Liver (tissue), 9 donors: Measurements from ENCODE around the gene ABHD14A. TPM values are rescaled to one million over a fixed set of nuclear protein-coding genes. Genes with fewer than 3 reads are reported as not detected.

Experiments
- DNase-seq: peaks from one replicate; pipeline ENCODE4 v3.0.0-alpha.2; 2017; ENCODE audit warnings: low spot score
- H3K27ac ChIP-seq, 2 donors: one replicate each; pipeline ENCODE4 v1.7.0; 2013; ENCODE audit warnings: inconsistent platforms in 2 of 2, low read length in 2 of 2, control low read depth in 1 of 2, low read depth in 1 of 2, mild to moderate bottlenecking in 1 of 2
- H3K27me3 ChIP-seq, 4 donors: one replicate each; pipeline versions ENCODE4 v1.6.1 to v1.7.0; 2013; ENCODE audit warnings: low read length in 3 of 4, inconsistent platforms in 1 of 4, mild to moderate bottlenecking in 1 of 4, moderate library complexity in 1 of 4; ENCODE audit not compliant: control insufficient read depth in 4 of 4, insufficient read depth in 4 of 4
- H3K36me3 ChIP-seq, 4 donors: one replicate each; pipeline versions ENCODE4 v1.6.1 to v1.7.0; 2013; ENCODE audit warnings: low read length in 3 of 4, mild to moderate bottlenecking in 3 of 4, low read depth in 1 of 4, moderate library complexity in 1 of 4; ENCODE audit not compliant: control insufficient read depth in 4 of 4, insufficient read depth in 3 of 4
- H3K4me1 ChIP-seq, 4 donors: one replicate each; pipeline versions ENCODE4 v1.6.1 to v1.7.0; 2013; ENCODE audit warnings: low read length in 3 of 4, mild to moderate bottlenecking in 3 of 4, moderate library complexity in 1 of 4; ENCODE audit not compliant: control insufficient read depth in 4 of 4, insufficient read depth in 4 of 4
- H3K4me3 ChIP-seq, 3 donors: one replicate each; pipeline versions ENCODE4 v1.6.1 to v1.7.0; 2013; ENCODE audit warnings: low read length in 3 of 3, control low read depth in 1 of 3, low read depth in 1 of 3, mild to moderate bottlenecking in 1 of 3
- H3K9ac ChIP-seq, 2 donors: one replicate each; pipeline ENCODE4 v1.7.0; 2013; ENCODE audit warnings: low read length in 2 of 2, mild to moderate bottlenecking in 2 of 2, moderate library complexity in 2 of 2, control low read depth in 1 of 2, low read depth in 1 of 2
- H3K9me3 ChIP-seq, 4 donors: one replicate each; pipeline versions ENCODE4 v1.6.1 to v1.7.0; 2013; ENCODE audit warnings: low read length in 3 of 4; ENCODE audit not compliant: control insufficient read depth in 4 of 4
- EGR1 ChIP-seq, 2 donors: IDR thresholded peaks; 2 replicates each; pipeline ENCODE4 v1.6.1; 2016 to 2018; ENCODE audit warnings: antibody characterized with exemption in 2 of 2, low read depth in 2 of 2
- FOXA1 ChIP-seq: IDR thresholded peaks from 2 replicates; pipeline ENCODE4 v1.6.1; 2016; ENCODE audit warnings: antibody characterized with exemption
- GABPA ChIP-seq, 2 donors: IDR thresholded peaks in 1 of 2; conservative IDR thresholded peaks in 1 of 2; 2 replicates each; pipeline ENCODE4 v1.6.1; 2016; ENCODE audit warnings: antibody characterized with exemption in 2 of 2, mild to moderate bottlenecking in 1 of 2, moderate library complexity in 1 of 2
- HNF4A ChIP-seq, 2 donors: conservative IDR thresholded peaks; 2 replicates each; pipeline ENCODE4 v1.6.1; 2016; ENCODE audit warnings: antibody characterized with exemption in 2 of 2, mild to moderate bottlenecking in 2 of 2
- HNF4G ChIP-seq: IDR thresholded peaks from 2 replicates; pipeline ENCODE4 v1.6.1; 2016; ENCODE audit warnings: antibody characterized with exemption
- JUND ChIP-seq, 2 donors: IDR thresholded peaks; 2 replicates each; pipeline ENCODE4 v1.6.1; 2016; ENCODE audit warnings: antibody characterized with exemption in 2 of 2
- NR2F2 ChIP-seq: IDR thresholded peaks from 2 replicates; pipeline ENCODE4 v1.6.1; 2016; ENCODE audit warnings: antibody characterized with exemption
- RAD21 ChIP-seq, 2 donors: IDR thresholded peaks; 2 replicates each; pipeline ENCODE4 v1.6.1; 2016; ENCODE audit warnings: antibody characterized with exemption in 2 of 2, mild to moderate bottlenecking in 2 of 2
- RXRA ChIP-seq, 2 donors: IDR thresholded peaks; 2 replicates each; pipeline ENCODE4 v1.6.1; 2017 to 2018; ENCODE audit warnings: antibody characterized with exemption in 2 of 2, mild to moderate bottlenecking in 1 of 2
- SP1 ChIP-seq: IDR thresholded peaks from 2 replicates; pipeline ENCODE4 v1.6.1; 2018; ENCODE audit warnings: antibody characterized with exemption, mild to moderate bottlenecking
- TAF1 ChIP-seq: conservative IDR thresholded peaks from 2 replicates; pipeline ENCODE4 v1.6.1; 2016; ENCODE audit warnings: antibody characterized with exemption, mild to moderate bottlenecking
- YY1 ChIP-seq: IDR thresholded peaks from 2 replicates; pipeline ENCODE4 v1.6.1; 2016; ENCODE audit warnings: antibody characterized with exemption, mild to moderate bottlenecking
- WGBS: extraction: QIAGEN DNeasy Blood & Tissue Kit; methylation state at CpG from one replicate; pipeline ENCODE4 v1.1.7; 2013; 5-methylcytosine and 5-hydroxymethylcytosine counted together
- polyA plus RNA-seq, 2 donors: library from polyadenylated mRNA; stranded (reverse) in 1 of 2; unstranded in 1 of 2; fragments of 200-250 nt in 1 of 2; fragments of >200 nt in 1 of 2; fragmentation: Nextera tagmentation in 1 of 2; extraction: Ambion mirVana in 1 of 2; gene quantifications; one replicate each; pipeline versions ENCODE4 v1.2.1 to v1.2.3, GENCODE V29; 2013 to 2015
- total RNA-seq, 2 donors: library from RNA; depleted of rRNA; stranded (reverse); fragments of >200 nt; gene quantifications; one replicate each; pipeline ENCODE4 v1.2.3, GENCODE V29; 2014
- TF ChIP-seq, protein P1 (sequence below): IDR thresholded peaks from 2 replicates; pipeline ENCODE4 v1.6.1; 2016; ENCODE audit warnings: antibody characterized with exemption
- TF ChIP-seq, protein P2 (sequence below): fragments of 150-350 bp; IDR thresholded peaks from 2 replicates; pipeline ENCODE4 v1.5.1; 2017; ENCODE audit warnings: improper control_type of control experiment, low read depth, low read length; ENCODE audit not compliant: missing input control
- TF ChIP-seq, protein P3 (sequence below): IDR thresholded peaks from 2 replicates; pipeline ENCODE4 v1.6.1; 2016; ENCODE audit warnings: antibody characterized with exemption, mild to moderate bottlenecking
- TF ChIP-seq, protein P4 (sequence below): IDR thresholded peaks from 2 replicates; pipeline ENCODE4 v1.6.1; 2016; ENCODE audit warnings: antibody characterized with exemption
- donor health status: healthy.
- donor health status: healthy.
- donor health status: healthy.
- donor health status: healthy.
- donor health status: healthy.

ABHD14A gene
- total and polyA plus RNA-seq, 4 donors: 8.2 to 19.9 (median 13.4) TPM

DNA sequence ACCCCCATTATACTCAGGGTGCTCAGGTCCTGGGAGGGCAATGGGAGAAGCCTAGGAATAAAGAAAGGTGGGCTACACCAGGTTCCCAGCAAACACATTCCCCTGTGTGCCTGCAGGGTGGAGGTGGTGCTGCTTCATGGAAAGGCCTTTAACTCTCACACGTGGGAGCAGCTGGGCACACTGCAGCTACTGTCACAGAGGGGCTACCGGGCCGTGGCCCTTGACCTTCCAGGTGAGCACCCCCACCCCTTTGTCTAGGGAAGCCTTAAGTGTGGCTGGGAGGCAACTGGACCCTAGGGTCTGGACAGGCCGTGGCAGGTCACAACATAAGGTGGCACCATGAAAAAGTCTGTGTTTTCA is 3.3 kb downstream of the ABHD14A start (continued):
- TF ChIP-seq TAF1: no peak
- no peak for TF ChIP-seq SP1

DNA sequence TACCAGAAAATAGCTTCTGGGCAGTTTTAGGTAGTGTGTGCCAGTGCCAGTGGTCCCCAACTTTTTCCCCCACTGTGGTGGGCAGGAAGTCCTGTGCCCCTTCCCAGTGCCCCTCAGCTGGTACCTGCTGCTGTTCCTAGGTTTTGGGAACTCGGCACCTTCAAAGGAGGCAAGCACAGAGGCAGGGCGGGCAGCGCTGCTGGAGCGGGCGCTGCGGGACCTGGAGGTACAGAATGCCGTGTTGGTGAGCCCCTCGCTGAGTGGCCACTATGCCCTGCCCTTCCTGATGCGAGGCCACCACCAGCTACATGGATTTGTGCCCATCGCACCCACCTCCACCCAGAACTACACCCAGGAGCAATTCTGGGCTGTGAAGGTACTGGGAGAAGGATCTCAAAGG is 5.4 kb downstream of the ABHD14A start:
- H3K36me3 ChIP-seq: no peaks in the 10 kb centered on the region
- no peaks in the 10 kb centered on the region for H3K27me3 ChIP-seq
- H3K27ac ChIP-seq: peak overlapping the region in 1 of 2 donors; percentile 25
- no peaks in the 10 kb centered on the region for H3K9me3 ChIP-seq
- peaks cover 10 to 49% (median 30%) of the 10 kb centered on the region in 4 donors for H3K4me1 ChIP-seq
- 97% methylated on average over 10 of the region's 10 CpGs for WGBS
- no peak overlapping the region for H3K4me3 ChIP-seq
- no peak overlapping the region for H3K9ac ChIP-seq
- DNase-seq: no peak
- TF ChIP-seq TAF1: no peak
- TF ChIP-seq, protein P1, sequence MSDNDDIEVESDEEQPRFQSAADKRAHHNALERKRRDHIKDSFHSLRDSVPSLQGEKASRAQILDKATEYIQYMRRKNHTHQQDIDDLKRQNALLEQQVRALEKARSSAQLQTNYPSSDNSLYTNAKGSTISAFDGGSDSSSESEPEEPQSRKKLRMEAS: no peak
- TF ChIP-seq GABPA (IDR thresholded peaks at IDR 0.05 in 1 of 2, conservative IDR thresholded peaks at IDR 0.05 in 1 of 2): no peak
- no peak for TF ChIP-seq FOXA1
- no peak for TF ChIP-seq JUND (IDR thresholded peaks at IDR 0.05)
- TF ChIP-seq, protein P2, sequence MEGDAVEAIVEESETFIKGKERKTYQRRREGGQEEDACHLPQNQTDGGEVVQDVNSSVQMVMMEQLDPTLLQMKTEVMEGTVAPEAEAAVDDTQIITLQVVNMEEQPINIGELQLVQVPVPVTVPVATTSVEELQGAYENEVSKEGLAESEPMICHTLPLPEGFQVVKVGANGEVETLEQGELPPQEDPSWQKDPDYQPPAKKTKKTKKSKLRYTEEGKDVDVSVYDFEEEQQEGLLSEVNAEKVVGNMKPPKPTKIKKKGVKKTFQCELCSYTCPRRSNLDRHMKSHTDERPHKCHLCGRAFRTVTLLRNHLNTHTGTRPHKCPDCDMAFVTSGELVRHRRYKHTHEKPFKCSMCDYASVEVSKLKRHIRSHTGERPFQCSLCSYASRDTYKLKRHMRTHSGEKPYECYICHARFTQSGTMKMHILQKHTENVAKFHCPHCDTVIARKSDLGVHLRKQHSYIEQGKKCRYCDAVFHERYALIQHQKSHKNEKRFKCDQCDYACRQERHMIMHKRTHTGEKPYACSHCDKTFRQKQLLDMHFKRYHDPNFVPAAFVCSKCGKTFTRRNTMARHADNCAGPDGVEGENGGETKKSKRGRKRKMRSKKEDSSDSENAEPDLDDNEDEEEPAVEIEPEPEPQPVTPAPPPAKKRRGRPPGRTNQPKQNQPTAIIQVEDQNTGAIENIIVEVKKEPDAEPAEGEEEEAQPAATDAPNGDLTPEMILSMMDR: no peak
- TF ChIP-seq SP1: no peak
- TF ChIP-seq, protein P3, sequence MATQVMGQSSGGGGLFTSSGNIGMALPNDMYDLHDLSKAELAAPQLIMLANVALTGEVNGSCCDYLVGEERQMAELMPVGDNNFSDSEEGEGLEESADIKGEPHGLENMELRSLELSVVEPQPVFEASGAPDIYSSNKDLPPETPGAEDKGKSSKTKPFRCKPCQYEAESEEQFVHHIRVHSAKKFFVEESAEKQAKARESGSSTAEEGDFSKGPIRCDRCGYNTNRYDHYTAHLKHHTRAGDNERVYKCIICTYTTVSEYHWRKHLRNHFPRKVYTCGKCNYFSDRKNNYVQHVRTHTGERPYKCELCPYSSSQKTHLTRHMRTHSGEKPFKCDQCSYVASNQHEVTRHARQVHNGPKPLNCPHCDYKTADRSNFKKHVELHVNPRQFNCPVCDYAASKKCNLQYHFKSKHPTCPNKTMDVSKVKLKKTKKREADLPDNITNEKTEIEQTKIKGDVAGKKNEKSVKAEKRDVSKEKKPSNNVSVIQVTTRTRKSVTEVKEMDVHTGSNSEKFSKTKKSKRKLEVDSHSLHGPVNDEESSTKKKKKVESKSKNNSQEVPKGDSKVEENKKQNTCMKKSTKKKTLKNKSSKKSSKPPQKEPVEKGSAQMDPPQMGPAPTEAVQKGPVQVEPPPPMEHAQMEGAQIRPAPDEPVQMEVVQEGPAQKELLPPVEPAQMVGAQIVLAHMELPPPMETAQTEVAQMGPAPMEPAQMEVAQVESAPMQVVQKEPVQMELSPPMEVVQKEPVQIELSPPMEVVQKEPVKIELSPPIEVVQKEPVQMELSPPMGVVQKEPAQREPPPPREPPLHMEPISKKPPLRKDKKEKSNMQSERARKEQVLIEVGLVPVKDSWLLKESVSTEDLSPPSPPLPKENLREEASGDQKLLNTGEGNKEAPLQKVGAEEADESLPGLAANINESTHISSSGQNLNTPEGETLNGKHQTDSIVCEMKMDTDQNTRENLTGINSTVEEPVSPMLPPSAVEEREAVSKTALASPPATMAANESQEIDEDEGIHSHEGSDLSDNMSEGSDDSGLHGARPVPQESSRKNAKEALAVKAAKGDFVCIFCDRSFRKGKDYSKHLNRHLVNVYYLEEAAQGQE: no peak
- TF ChIP-seq, protein P4, sequence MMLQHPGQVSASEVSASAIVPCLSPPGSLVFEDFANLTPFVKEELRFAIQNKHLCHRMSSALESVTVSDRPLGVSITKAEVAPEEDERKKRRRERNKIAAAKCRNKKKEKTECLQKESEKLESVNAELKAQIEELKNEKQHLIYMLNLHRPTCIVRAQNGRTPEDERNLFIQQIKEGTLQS: no peak

DNA sequence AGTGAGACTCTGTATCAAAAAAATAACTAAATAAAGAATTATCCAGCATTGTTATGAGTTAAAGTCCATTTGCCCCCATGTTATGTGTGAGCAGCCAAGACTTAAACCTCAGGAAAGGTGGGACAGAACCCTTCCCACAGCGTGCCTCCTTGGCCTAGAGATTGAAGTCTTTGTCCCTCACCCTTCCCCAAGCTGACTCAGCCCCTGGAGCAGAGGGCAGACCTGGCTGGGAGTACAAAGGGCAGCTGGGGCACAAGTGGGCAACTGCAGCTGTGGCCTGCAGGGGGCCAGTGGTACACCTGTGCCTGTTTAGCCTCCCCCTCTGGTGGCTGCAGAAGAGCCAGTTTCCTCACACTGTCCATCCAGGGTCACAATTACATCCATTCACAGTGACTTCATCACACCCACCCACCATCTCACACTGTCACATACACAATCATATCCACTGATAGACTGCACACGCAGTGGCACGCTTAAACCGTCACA is 7.5 kb downstream of the ABHD14A start:
- peaks cover 6 to 51% (median 26%) of the 10 kb centered on the region in 4 donors for H3K4me1 ChIP-seq
- 3% methylated on average over 4 of the region's 4 CpGs for WGBS
- H3K9ac ChIP-seq: peak overlapping the region; percentile 92 to 94
- H3K36me3 ChIP-seq: peaks cover 0 to 3% (median 2%) of the 10 kb centered on the region in 4 donors
- peak overlapping the region; percentile 62 to 89 (median 85) for H3K4me3 ChIP-seq
- peak overlapping the region; percentile 96 to 100 for H3K27ac ChIP-seq
- no peaks in the 10 kb centered on the region for H3K27me3 ChIP-seq
- H3K9me3 ChIP-seq: no peaks in the 10 kb centered on the region
- DNase-seq: peak; percentile 63
- TF ChIP-seq, protein P3: peak; percentile 56
- TF ChIP-seq TAF1 (no peak), HNF4A (conservative IDR thresholded peaks at IDR 0.05) (peak; percentile 99), JUND (IDR thresholded peaks at IDR 0.05) (peak; percentile 84), GABPA (IDR thresholded peaks at IDR 0.05 in 1 of 2, conservative IDR thresholded peaks at IDR 0.05 in 1 of 2) (peak in 1 of 2 donors; percentile 46), YY1 (peak; percentile 31), SP1 (peak; percentile 96), RAD21 (IDR thresholded peaks at IDR 0.05) (peak; percentile 32 to 66), RXRA (IDR thresholded peaks at IDR 0.05) (peak; percentile 86 to 87), EGR1 (IDR thresholded peaks at IDR 0.05; ENCODE audit: low read depth in 2 of 2) (no peak), HNF4G (peak; percentile 94), NR2F2 (peak; percentile 59)
- TF ChIP-seq, protein P1: peak; percentile 69
- TF ChIP-seq, protein P2: peak; percentile 76
